ENCODE measurements around the gene VWA2. TPM values are rescaled to one million over a fixed set of nuclear protein-coding genes. Genes with fewer than 3 reads are reported as not detected.

Gene VWA2
- polyA plus RNA-seq, 3 donors: not detected

GRCh38 chr10:114257498-114257897 lies 18.4 kb downstream of the VWA2 start:
- no peak overlapping the region for H3K9ac ChIP-seq (ENCODE audit: insufficient read depth, low read length, poor library complexity, severe bottlenecking)
- no peak overlapping the region for H2AFZ ChIP-seq (ENCODE audit: insufficient read depth, low read depth, low read length, poor library complexity, severe bottlenecking)
- H3K27ac ChIP-seq (ENCODE audit: low read depth in 1 of 2, low read length in 2 of 2): no peak overlapping the region
- no peaks in the 10 kb centered on the region for H4K20me1 ChIP-seq (ENCODE audit: insufficient read depth, low read length)
- peaks cover 0 to 2% (median 0%) of the 10 kb centered on the region in 7 donors for H3K9me3 Mint-ChIP-seq
- TF ChIP-seq CTCF (IDR thresholded peaks at IDR 0.05): no peak
- H3K27ac Mint-ChIP-seq: no peak overlapping the region
- no peaks in the 10 kb centered on the region for H3K36me3 Mint-ChIP-seq
- no peaks in the 10 kb centered on the region for H3K79me2 ChIP-seq (ENCODE audit: insufficient read depth, low read length)
- no peaks in the 10 kb centered on the region for H3K4me1 Mint-ChIP-seq
- no peak for DNase-seq
- no peak overlapping the region for H3K4me3 ChIP-seq (replicated peaks in 1 of 3; ENCODE audit: low read depth in 2 of 3, low read length in 3 of 3)
- no peak overlapping the region for H3K4me2 ChIP-seq (replicated peaks; ENCODE audit: extremely low read depth, low read length, poor library complexity, severe bottlenecking)
- WGBS (ENCODE audit: insufficient coverage): 100% methylated on average over 2 of the region's 3 CpGs
- no peaks in the 10 kb centered on the region for H3K27me3 ChIP-seq (ENCODE audit: control insufficient read depth in 2 of 2, insufficient read depth in 2 of 2, low read length in 2 of 2)
- H3K4me1 ChIP-seq (ENCODE audit: control insufficient read depth in 1 of 2, insufficient read depth in 2 of 2, low read length in 2 of 2): no peaks in the 10 kb centered on the region
- H3K9me3 ChIP-seq (replicated peaks in 1 of 2; ENCODE audit: control insufficient read depth in 1 of 2, insufficient read depth in 1 of 2, low read length in 2 of 2): no peaks in the 10 kb centered on the region
- H3K36me3 ChIP-seq (replicated peaks in 1 of 2; ENCODE audit: control insufficient read depth in 1 of 2, insufficient read depth in 2 of 2, low read length in 2 of 2): no peaks in the 10 kb centered on the region
- intact Hi-C loops (cut with micrococcal nuclease): no loop called here
- peaks cover under 1 to 7% (median 2%) of the 10 kb centered on the region in 3 donors for H3K27me3 Mint-ChIP-seq (ENCODE audit: low read depth in 3 of 3)
- no peak overlapping the region for H3K4me3 Mint-ChIP-seq

GRCh38 chr10:114258274-114258840 lies 19.3 kb downstream of the VWA2 start:
- Histone ChIP-seq H3K27me3 (ENCODE audit: control insufficient read depth in 2 of 2, insufficient read depth in 2 of 2, low read length in 2 of 2) (no peaks in the 10 kb centered on the region), H2AFZ (ENCODE audit: insufficient read depth, low read depth, low read length, poor library complexity, severe bottlenecking) (no peak overlapping the region), H3K4me2 (replicated peaks; ENCODE audit: extremely low read depth, low read length, poor library complexity, severe bottlenecking) (no peak overlapping the region), H3K79me2 (ENCODE audit: insufficient read depth, low read length) (no peaks in the 10 kb centered on the region), H3K4me1 (ENCODE audit: control insufficient read depth in 1 of 2, insufficient read depth in 2 of 2, low read length in 2 of 2) (no peaks in the 10 kb centered on the region), H3K4me3 (replicated peaks in 1 of 3; ENCODE audit: low read depth in 2 of 3, low read length in 3 of 3) (no peak overlapping the region), H3K9ac (ENCODE audit: insufficient read depth, low read length, poor library complexity, severe bottlenecking) (no peak overlapping the region), H4K20me1 (ENCODE audit: insufficient read depth, low read length) (no peaks in the 10 kb centered on the region), H3K36me3 (replicated peaks in 1 of 2; ENCODE audit: control insufficient read depth in 1 of 2, insufficient read depth in 2 of 2, low read length in 2 of 2) (no peaks in the 10 kb centered on the region), H3K9me3 (replicated peaks in 1 of 2; ENCODE audit: control insufficient read depth in 1 of 2, insufficient read depth in 1 of 2, low read length in 2 of 2) (no peaks in the 10 kb centered on the region), H3K27ac (ENCODE audit: low read depth in 1 of 2, low read length in 2 of 2) (no peak overlapping the region)
- WGBS (ENCODE audit: insufficient coverage): 83% methylated on average over 1 of the region's 5 CpGs
- H3K4me1 Mint-ChIP-seq: no peaks in the 10 kb centered on the region
- no peak for TF ChIP-seq CTCF (IDR thresholded peaks at IDR 0.05)
- no peak overlapping the region for H3K4me3 Mint-ChIP-seq
- intact Hi-C loops (cut with micrococcal nuclease): no loop called here
- DNase-seq: no peak
- peaks cover 0 to 2% (median 0%) of the 10 kb centered on the region in 7 donors for H3K9me3 Mint-ChIP-seq
- H3K27me3 Mint-ChIP-seq (ENCODE audit: low read depth in 3 of 3): peaks cover 1 to 6% (median 2%) of the 10 kb centered on the region in 3 donors
- H3K27ac Mint-ChIP-seq: no peak overlapping the region
- no peaks in the 10 kb centered on the region for H3K36me3 Mint-ChIP-seq

All from CD14-positive monocyte (primary cell).